HG03025 (cell line): ENCODE measurements around the gene LRIG1.
"Not testable (repeated sequence)": the region's sequence is repeated elsewhere in the genome, so short reads cannot be mapped to it uniquely, and the experiment has no call there.

Source experiments
- ATAC-seq: cut with Tn5 transposase; IDR thresholded peaks from one replicate; pipeline ENCODE4 v1.9.1; 2021; ENCODE audit warnings: mild to moderate bottlenecking, moderate library complexity; ENCODE audit not compliant: unreplicated experiment, low FRiP score

LRIG1 gene

GRCh38 chr3:66427951-66428474, 72.8 kb downstream of the LRIG1 start:
- ATAC-seq: no peak

GRCh38 chr3:66427352-66427751, 73.5 kb downstream of the LRIG1 start:
- ATAC-seq: no peak

GRCh38 chr3:66426135-66426534, 74.7 kb downstream of the LRIG1 start:
- no peak for ATAC-seq

- ATAC-seq: no peak
Measured at GRCh38 chr3:66425576-66426114, 75.2 kb downstream of the LRIG1 start.

- ATAC-seq: no peak
Measured at GRCh38 chr3:66425032-66425431, 75.8 kb downstream of the LRIG1 start.

GRCh38 chr3:66423791-66424190, 77.0 kb downstream of the LRIG1 start:
- ATAC-seq: no peak

- ATAC-seq: not testable (repeated sequence)
Measured at GRCh38 chr3:66421893-66422292, 78.9 kb downstream of the LRIG1 start.

- ATAC-seq: not testable (repeated sequence)
Measured at GRCh38 chr3:66421144-66421543, 79.7 kb downstream of the LRIG1 start.

GRCh38 chr3:66419036-66419435, 81.8 kb downstream of the LRIG1 start:
- no peak for ATAC-seq

GRCh38 chr3:66418475-66418931, 82.3 kb downstream of the LRIG1 start:
- ATAC-seq: no peak

- ATAC-seq: no peak
Measured at GRCh38 chr3:66416556-66417304, 84.1 kb downstream of the LRIG1 start.

- ATAC-seq: no peak
Measured at GRCh38 chr3:66415867-66416428, 84.9 kb downstream of the LRIG1 start.

- ATAC-seq: no peak
Measured at GRCh38 chr3:66414846-66415245, 86.0 kb downstream of the LRIG1 start.

- no peak for ATAC-seq
Measured at GRCh38 chr3:66413151-66413751, 87.6 kb downstream of the LRIG1 start.

GRCh38 chr3:66411961-66412887, 88.6 kb downstream of the LRIG1 start:
- ATAC-seq: no peak

- no peak for ATAC-seq
Measured at GRCh38 chr3:66411474-66411873, 89.3 kb downstream of the LRIG1 start.

GRCh38 chr3:66410976-66411375, 89.8 kb downstream of the LRIG1 start:
- ATAC-seq: no peak

- ATAC-seq: no peak
Measured at GRCh38 chr3:66409771-66410754, 90.8 kb downstream of the LRIG1 start.

- ATAC-seq: no peak
Measured at GRCh38 chr3:66407611-66408218, 93.1 kb downstream of the LRIG1 start.
